Measurements from ENCODE around the gene PPP6R2.
"Not testable (repeated sequence)": the region's sequence is repeated elsewhere in the genome, so short reads cannot be mapped to it uniquely, and the experiment has no call there.

The PPP6R2 gene

GRCh38 chr22:50398831-50399648, 55.9 kb downstream of the PPP6R2 start:
- DNase-seq (ENCODE audit: low read depth in 2 of 2), result no peak

GRCh38 chr22:50399751-50400331, 56.7 kb downstream of the PPP6R2 start:
- DNase-seq (ENCODE audit: low read depth in 2 of 2), result no peak

DNA sequence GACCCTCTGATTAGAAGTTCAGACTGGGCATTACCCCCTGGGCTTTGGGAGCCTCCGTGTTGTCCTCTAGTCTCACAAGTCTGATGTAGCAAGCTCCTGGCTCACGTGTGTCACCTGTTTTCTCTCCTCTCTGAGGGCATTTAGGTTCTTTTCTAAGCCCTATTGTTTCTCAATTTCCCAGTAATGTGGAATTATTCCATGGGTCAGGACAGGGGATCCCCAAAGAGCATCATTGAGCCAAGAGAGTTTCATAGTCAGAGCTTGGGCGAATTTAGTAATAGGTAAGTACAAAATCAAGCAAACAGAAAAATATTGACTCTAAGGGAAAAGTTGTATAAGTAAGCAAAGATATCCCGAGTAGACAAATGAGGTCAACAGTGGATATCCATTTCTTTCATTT, 57.3 kb downstream of the PPP6R2 start:
- DNase-seq (ENCODE audit: low read depth in 2 of 2), result no peak

- DNase-seq (ENCODE audit: low read depth in 2 of 2), result no peak
Observed at GRCh38 chr22:50400931-50401330, 57.8 kb downstream of the PPP6R2 start.

- DNase-seq (ENCODE audit: low read depth in 2 of 2), result no peak
Observed at GRCh38 chr22:50401907-50402306, 58.8 kb downstream of the PPP6R2 start.

- no peak for DNase-seq (ENCODE audit: low read depth in 2 of 2)
Observed at GRCh38 chr22:50403701-50404101, 60.6 kb downstream of the PPP6R2 start.

- DNase-seq (ENCODE audit: low read depth in 2 of 2), result no peak
Observed at GRCh38 chr22:50406416-50407170, 63.5 kb downstream of the PPP6R2 start.

DNA sequence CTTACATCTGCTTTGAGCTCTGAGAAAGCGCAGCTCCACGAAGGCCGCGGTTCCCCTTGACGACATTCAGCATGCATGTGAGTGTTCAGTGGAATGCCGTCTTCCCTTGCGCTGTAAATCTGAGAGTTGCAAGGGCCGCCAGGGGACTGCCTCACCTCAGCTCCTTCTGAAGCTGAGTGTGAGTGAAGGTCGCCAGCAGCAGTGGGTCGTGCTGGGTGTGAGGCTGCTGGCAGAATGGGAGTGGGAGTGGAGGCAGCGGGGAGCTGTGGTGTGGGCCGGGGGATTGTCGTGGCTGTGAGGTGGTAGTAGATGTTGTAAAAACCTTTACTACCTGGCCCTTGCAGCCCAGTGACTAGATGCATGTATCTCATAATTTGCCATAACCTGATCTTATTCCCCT, 65.2 kb downstream of the PPP6R2 start:
- no peak for DNase-seq (ENCODE audit: low read depth in 2 of 2)

- DNase-seq (ENCODE audit: low read depth in 2 of 2), result not testable (repeated sequence)
Observed at GRCh38 chr22:50408954-50409353, 65.8 kb downstream of the PPP6R2 start.

- DNase-seq (ENCODE audit: low read depth in 2 of 2), result no peak
Observed at GRCh38 chr22:50414476-50415248, 71.5 kb downstream of the PPP6R2 start.

DNA sequence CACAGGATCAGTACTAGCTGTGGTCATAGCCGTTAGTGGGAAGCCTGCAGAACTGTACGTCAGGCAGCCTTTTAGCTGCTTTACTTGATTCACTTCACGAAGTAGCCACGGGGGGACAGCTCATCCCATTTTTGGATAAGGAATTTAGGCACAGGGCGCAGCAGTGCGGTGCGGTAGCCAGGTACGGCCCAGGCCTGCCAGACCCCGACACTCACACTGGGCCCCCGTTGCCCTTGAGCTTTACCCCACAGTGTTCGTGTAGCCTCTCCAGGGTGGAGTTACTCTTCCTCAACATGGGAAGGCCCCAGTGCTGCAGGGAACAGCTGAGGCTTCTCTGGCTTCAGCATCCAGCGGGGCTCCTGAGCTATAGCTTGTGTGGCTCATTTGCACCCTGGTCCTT, 72.3 kb downstream of the PPP6R2 start:
- DNase-seq (ENCODE audit: low read depth in 2 of 2), result no peak

- no peak for DNase-seq (ENCODE audit: low read depth in 2 of 2)
Observed at GRCh38 chr22:50416996-50417395, 73.9 kb downstream of the PPP6R2 start.

GRCh38 chr22:50417411-50418210, 74.5 kb downstream of the PPP6R2 start:
- no peak for DNase-seq (ENCODE audit: low read depth in 2 of 2)

- DNase-seq (ENCODE audit: low read depth in 2 of 2), result no peak
Observed at GRCh38 chr22:50418624-50419023, 75.5 kb downstream of the PPP6R2 start.

DNA sequence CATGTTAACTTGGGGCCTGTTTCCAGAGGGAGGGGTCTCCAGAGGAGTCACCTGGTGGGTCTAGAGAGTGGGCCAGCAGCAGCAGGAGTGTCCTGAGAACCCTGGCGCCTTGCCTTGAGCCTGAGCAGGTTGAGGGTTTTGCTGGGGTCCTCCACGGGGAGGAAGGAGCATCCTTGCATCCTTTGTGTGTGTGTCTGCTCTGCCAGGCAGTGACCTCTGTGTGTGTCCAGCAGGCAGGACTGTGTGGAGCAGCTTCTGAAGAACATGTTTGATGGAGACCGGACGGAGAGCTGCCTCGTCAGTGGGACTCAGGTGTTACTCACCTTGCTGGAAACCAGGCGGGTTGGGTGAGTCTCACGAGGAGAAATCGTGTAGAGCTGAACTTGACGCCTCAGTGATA, 76.0 kb downstream of the PPP6R2 start:
- no peak for DNase-seq (ENCODE audit: low read depth in 2 of 2)

GRCh38 chr22:50420015-50420414, 76.9 kb downstream of the PPP6R2 start:
- DNase-seq (ENCODE audit: low read depth in 2 of 2), result no peak

GRCh38 chr22:50420581-50420980, 77.5 kb downstream of the PPP6R2 start:
- DNase-seq (ENCODE audit: low read depth in 2 of 2), result no peak

DNA sequence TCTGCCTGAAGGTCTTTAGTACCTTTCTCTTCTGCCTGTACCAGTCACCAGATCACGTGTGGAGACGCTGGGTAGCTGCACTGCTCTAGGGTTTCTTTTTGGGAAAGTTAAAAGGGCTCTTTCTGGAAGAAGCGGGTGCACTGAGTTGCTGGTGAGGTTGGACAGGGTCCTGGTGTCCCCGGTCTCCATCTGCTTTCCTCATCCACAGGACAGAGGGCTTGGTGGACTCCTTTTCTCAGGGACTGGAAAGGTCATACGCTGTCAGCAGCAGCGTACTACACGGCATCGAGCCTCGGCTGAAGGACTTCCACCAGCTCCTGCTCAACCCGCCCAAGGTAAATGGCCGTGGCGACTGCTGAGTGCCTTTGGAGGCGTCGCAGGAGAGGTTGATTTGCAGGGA, 78.9 kb downstream of the PPP6R2 start:
- no peak for DNase-seq (ENCODE audit: low read depth in 2 of 2)

GRCh38 chr22:50422961-50423815, 80.1 kb downstream of the PPP6R2 start:
- DNase-seq (ENCODE audit: low read depth in 2 of 2), result no peak

- no peak for DNase-seq (ENCODE audit: low read depth in 2 of 2)
Observed at GRCh38 chr22:50423956-50424355, 80.8 kb downstream of the PPP6R2 start.
